GM13976 (cell line): ENCODE results near the gene ANKRD13C.

Experiments
- DNase-seq: peaks from one replicate; pipeline ENCODE4 v3.0.0; 2012; ENCODE audit warnings: low spot score
- CTCF ChIP-seq: IDR thresholded peaks from 2 replicates; pipeline ENCODE4 v1.5.1; 2012; ENCODE audit warnings: borderline replicate concordance, mild to moderate bottlenecking; ENCODE audit not compliant: insufficient read depth; ENCODE audit errors: extremely low read depth, missing control alignments, control extremely low read depth
- in situ Hi-C: fragments of 300-500 bp; cut with MboI; formaldehyde crosslinking; loops from one replicate; pipeline ENCODE4 v1.12.0; 2022; ENCODE audit warnings: low sequenced_read_pairs, mixed read lengths, inconsistent platforms; ENCODE audit not compliant: unreplicated experiment

The ANKRD13C gene

GRCh38 chr1:70324683-70325082 is 29.8 kb downstream of the ANKRD13C start:
- in situ Hi-C loops = no loop called here
- no peak for TF ChIP-seq CTCF
- no peak for DNase-seq

GRCh38 chr1:70319750-70320149 is 34.8 kb downstream of the ANKRD13C start:
- TF ChIP-seq CTCF = no peak
- in situ Hi-C loops = no loop called here
- DNase-seq = no peak

- in situ Hi-C loops = no loop called here
- no peak for DNase-seq
- TF ChIP-seq CTCF = no peak
Measured at GRCh38 chr1:70318191-70318590, 36.3 kb downstream of the ANKRD13C start.

- in situ Hi-C loops = no loop called here
- no peak for TF ChIP-seq CTCF
- no peak for DNase-seq
Measured at GRCh38 chr1:70317087-70317486, 37.4 kb downstream of the ANKRD13C start.

GRCh38 chr1:70315782-70316181 is 38.7 kb downstream of the ANKRD13C start:
- in situ Hi-C loops = no loop called here
- DNase-seq = no peak

GRCh38 chr1:70314706-70315304 is 39.7 kb downstream of the ANKRD13C start:
- no peak for TF ChIP-seq CTCF
- in situ Hi-C loops = no loop called here
- no peak for DNase-seq

More at GRCh38 chr1:70315782-70316181, 38.7 kb downstream of the ANKRD13C start:
- TF ChIP-seq CTCF = no peak

- DNase-seq = no peak
- no peak for TF ChIP-seq CTCF
- in situ Hi-C loops = no loop called here
Measured at GRCh38 chr1:70311369-70311768, 43.2 kb downstream of the ANKRD13C start.
